ENCODE data around the gene DCAKD. TPM values are rescaled to one million over a fixed set of nuclear protein-coding genes. Genes with fewer than 3 reads are reported as not detected.

The DCAKD gene
- total and polyA plus RNA-seq, 2 of the 8 experiments (the other 6 are each of a cell fraction or from before 2014, with no cell fraction given): 35.6 to 52.9 TPM

- CTCF ChIA-PET (ENCODE audit: partially characterized antibody): interaction anchor here (0.9 to 1.5 kb wide), 2 partner anchors 13 to 134 kb away, joined by 4 read pairs; no protein-coding TSS in a partner anchor
- no peak for FAIRE-seq
- TF ChIP-seq NANOG (IDR thresholded peaks at IDR 0.05; ENCODE audit: insufficient read depth, low read depth, low read length, poor library complexity, severe bottlenecking): no peak
- TF ChIP-seq RBBP5 (IDR thresholded peaks at IDR 0.05; ENCODE audit: borderline replicate concordance, low read depth, low read length): no peak
- no peak for TF ChIP-seq ATF2 (IDR thresholded peaks at IDR 0.05; ENCODE audit: low read length)
- no peak for TF ChIP-seq TAF7 (optimal IDR thresholded peaks at IDR 0.05; ENCODE audit: borderline replicate concordance, low read depth, low read length)
- TF ChIP-seq SP4 (IDR thresholded peaks at IDR 0.05; ENCODE audit: low read length): no peak
- TF ChIP-seq SAP30 (IDR thresholded peaks at IDR 0.05; ENCODE audit: insufficient read depth, insufficient replicate concordance, low read length): no peak
- TF ChIP-seq RAD21 (IDR thresholded peaks at IDR 0.05 in 1 of 2, conservative IDR thresholded peaks at IDR 0.05 in 1 of 2; ENCODE audit: low read depth in 2 of 2, low read length in 2 of 2): no peak
- TF ChIP-seq USF2 (IDR thresholded peaks at IDR 0.05; ENCODE audit: low read length): no peak
- no peak for TF ChIP-seq CREB1 (IDR thresholded peaks at IDR 0.05)
- TF ChIP-seq RFX5 (IDR thresholded peaks at IDR 0.05; ENCODE audit: borderline replicate concordance, low read depth, low read length): no peak
Observed at GRCh38 chr17:45063198-45063597, 11.8 kb upstream of the DCAKD start.

More at GRCh38 chr17:45063198-45063597, 11.8 kb upstream of the DCAKD start:
- no peak overlapping the region for H2AFZ ChIP-seq (ENCODE audit: low read length)
- no peaks in the 10 kb centered on the region for H3K9me3 ChIP-seq (ENCODE audit: insufficient read depth in 2 of 2, low read depth in 1 of 2, low read length in 1 of 2)
- H2BK12ac ChIP-seq (ENCODE audit: low read depth, low read length): no peak overlapping the region
- H3K4me1 ChIP-seq (replicated peaks in 1 of 4; ENCODE audit: control insufficient read depth in 3 of 4, insufficient read depth in 4 of 4, low read length in 3 of 4): no peaks in the 10 kb centered on the region; a peak in 2 of 7 replicates
- H3K9ac ChIP-seq (replicated peaks in 1 of 4; ENCODE audit: extremely low read depth in 1 of 4, low read depth in 3 of 4, low read length in 3 of 4): no peak overlapping the region
- H3K23me2 ChIP-seq (ENCODE audit: low read depth, low read length): peaks cover 5% of the 10 kb centered on the region; the same call in 1 of the 2 replicates
- no peak overlapping the region for H3K18ac ChIP-seq (ENCODE audit: extremely low read depth, low read length)
- no peak for DNase-seq (ENCODE audit: low read depth in 1 of 2, low spot score in 2 of 2)
- H2AK5ac ChIP-seq (ENCODE audit: low read depth, low read length): no peak overlapping the region
- no peak overlapping the region for H3K4ac ChIP-seq (replicated peaks; ENCODE audit: insufficient read length, low read depth, low read length)
- no peak overlapping the region for H2BK15ac ChIP-seq (ENCODE audit: low read length)
- H4K8ac ChIP-seq (ENCODE audit: extremely low read depth, insufficient read depth, low read length): no peak overlapping the region
- peaks cover 12 to 64% of the 10 kb centered on the region in 2 experiments for H3K79me2 ChIP-seq (ENCODE audit: control insufficient read depth in 1 of 2, insufficient read depth in 2 of 2, low read length in 2 of 2)
- H2BK20ac ChIP-seq (ENCODE audit: low read length): no peak overlapping the region
- H3K14ac ChIP-seq (ENCODE audit: insufficient read length): no peak overlapping the region
- H2BK5ac ChIP-seq (ENCODE audit: low read depth, low read length): no peak overlapping the region
- H4K20me1 ChIP-seq (replicated peaks in 1 of 2; ENCODE audit: control insufficient read depth in 1 of 2, insufficient read depth in 2 of 2, low read length in 2 of 2): peaks cover 0 to 1% of the 10 kb centered on the region in 2 experiments
- no peak overlapping the region for H3K56ac ChIP-seq (replicated peaks; ENCODE audit: insufficient read length, low read depth, low read length)
- H3K4me3 ChIP-seq (ENCODE audit: extremely low read depth in 1 of 4, insufficient read depth in 2 of 4, low read depth in 3 of 4, low read length in 4 of 4): no peak overlapping the region
- H3K27me3 ChIP-seq (replicated peaks in 1 of 4; ENCODE audit: control insufficient read depth in 3 of 4, extremely low read depth in 1 of 4, insufficient read depth in 3 of 4, low read length in 3 of 4): no peaks in the 10 kb centered on the region
- POLR2A ChIA-PET (ENCODE audit: partially characterized antibody): interaction anchor here (0.8 to 4.7 kb wide), 6 partner anchors 12 to 91 kb away, joined by 3 to 51 read pairs (median 4); partner anchors contain the start of gene DCAKD
- H2BK120ac ChIP-seq (replicated peaks; ENCODE audit: low read depth, low read length): no peak overlapping the region
- H4K5ac ChIP-seq (ENCODE audit: insufficient read length, low read depth, low read length): no peak overlapping the region
- H3K36me3 ChIP-seq (ENCODE audit: control insufficient read depth in 2 of 4, insufficient read depth in 4 of 4, low read length in 3 of 4): peaks cover 0 to 6% (median 0%) of the 10 kb centered on the region in 4 experiments; a peak in 1 of 8 replicates
- H3K23ac ChIP-seq (ENCODE audit: insufficient read length): no peak overlapping the region
- no CpG with 5 or more reads among the region's 1 CpG for WGBS, 2 experiments (ENCODE audit: extremely low coverage in 1 of 2, insufficient coverage in 1 of 2, insufficient read length in 1 of 2, insufficient replicate concordance in 2 of 2, low coverage in 1 of 2, low lambda C conversion rate in 2 of 2, missing lambda C conversion rate in 1 of 2)
- H4K91ac ChIP-seq (replicated peaks; ENCODE audit: insufficient read length, low read length): no peak overlapping the region
- H3K4me2 ChIP-seq (ENCODE audit: insufficient read depth in 1 of 2, low read depth in 2 of 2, low read length in 2 of 2): no peak overlapping the region
- peaks cover 7% of the 10 kb centered on the region for H3K79me1 ChIP-seq (ENCODE audit: low read depth, low read length)
- H3K27ac ChIP-seq (ENCODE audit: low read depth, low read length): no peak overlapping the region
